Cardiac fibroblast (primary cell): ENCODE results near the gene NFIB.

Source experiments
- DNase-seq, 2 donors: peaks; one replicate each; pipeline versions ENCODE4 v3.0.0 to v3.0.0-alpha.2; 2010; ENCODE audit warnings: low read depth in 2 of 2
- H3K4me3 ChIP-seq, 2 donors: replicated peaks in 1 of 2; 1 replicate in 1 of 2; 2 replicates in 1 of 2; pipeline ENCODE4 v1.5.1; 2011; ENCODE audit warnings: low read depth in 2 of 2, low read length in 2 of 2, mild to moderate bottlenecking in 2 of 2, moderate library complexity in 1 of 2
- CTCF ChIP-seq: IDR thresholded peaks from one replicate; pipeline ENCODE4 v1.5.1; 2011; ENCODE audit warnings: low read depth, mild to moderate bottlenecking, low read length, inconsistent platforms

Gene NFIB

GRCh38 chr9:14061936-14062585 is 251.9 kb downstream of the NFIB start:
- no peak overlapping the region for H3K4me3 ChIP-seq
- TF ChIP-seq CTCF = no peak
- DNase-seq = no peak

- TF ChIP-seq CTCF = no peak
- DNase-seq = no peak
- H3K4me3 ChIP-seq = no peak overlapping the region
Observed at GRCh38 chr9:14058325-14058688, 255.6 kb downstream of the NFIB start.

GRCh38 chr9:14057368-14058324 is 256.3 kb downstream of the NFIB start:
- peak in 1 of 2 donors; percentile 35 for DNase-seq

GRCh38 chr9:14056316-14056861 is 257.6 kb downstream of the NFIB start:
- peak; percentile 16 to 57 for DNase-seq
- H3K4me3 ChIP-seq = no peak overlapping the region
- no peak for TF ChIP-seq CTCF

More at GRCh38 chr9:14057368-14058324, 256.3 kb downstream of the NFIB start:
- no peak overlapping the region for H3K4me3 ChIP-seq
- TF ChIP-seq CTCF = no peak

- H3K4me3 ChIP-seq = no peak overlapping the region
- no peak for DNase-seq
- TF ChIP-seq CTCF = no peak
Observed at GRCh38 chr9:14054096-14054495, 259.8 kb downstream of the NFIB start.

- DNase-seq = no peak
- TF ChIP-seq CTCF = no peak
- H3K4me3 ChIP-seq = no peak overlapping the region
Observed at GRCh38 chr9:14052359-14052758, 261.6 kb downstream of the NFIB start.
